H1 (cell line): ENCODE measurements around the gene RBM15. TPM values are rescaled to one million over a fixed set of nuclear protein-coding genes. Genes with fewer than 3 reads are reported as not detected.

Experiments used
- CTCF ChIA-PET: fragments of 300-600 bp; sonication (Branson Sonifier 250); formaldehyde crosslinking; loops from one replicate; lab custom pipeline; 2021; ENCODE audit not compliant: partially characterized antibody; lab: Charles Lee
- POLR2A ChIA-PET: fragments of 300-600 bp; sonication (Branson Sonifier 250); formaldehyde crosslinking; loops from one replicate; lab custom pipeline; 2021; ENCODE audit warnings: inconsistent platforms; ENCODE audit not compliant: partially characterized antibody; lab: Charles Lee
- DNase-seq, 2 experiments: peaks; one replicate each; pipeline versions ENCODE4 v3.0.0 to v3.0.0-alpha.2; 2010 to 2022; ENCODE audit warnings: low spot score in 2 of 2, low read depth in 1 of 2, mixed read lengths in 1 of 2
- FAIRE-seq: peaks from 2 replicates; lab custom pipeline; 2011; peaks lifted over from hg19 to GRCh38; lab: Jason Lieb, UNC
- H2AFZ ChIP-seq: 2 replicates; pipeline ENCODE4 v1.8.1; 2012; ENCODE audit warnings: low read length, inconsistent platforms
- H2AK5ac ChIP-seq: 2 replicates; pipeline ENCODE4 v1.6.1; 2013; ENCODE audit warnings: low read depth, low read length
- H2BK120ac ChIP-seq: replicated peaks from 2 replicates; pipeline ENCODE3; 2013; ENCODE audit warnings: low read depth, low read length, inconsistent platforms
- H2BK12ac ChIP-seq: 2 replicates; pipeline ENCODE4 v1.6.1; 2013; ENCODE audit warnings: low read depth, low read length
- H2BK15ac ChIP-seq: 2 replicates; pipeline ENCODE4 v1.6.1; 2013; ENCODE audit warnings: low read length
- H2BK20ac ChIP-seq: 2 replicates; pipeline ENCODE4 v1.6.1; 2013; ENCODE audit warnings: low read length
- H2BK5ac ChIP-seq: 2 replicates; pipeline ENCODE4 v1.6.1; 2013; ENCODE audit warnings: low read depth, low read length
- H3K14ac ChIP-seq: 2 replicates; pipeline ENCODE4 v1.6.1; 2013; ENCODE audit warnings: inconsistent platforms; ENCODE audit not compliant: insufficient read length
- H3K18ac ChIP-seq: 2 replicates; pipeline ENCODE4 v1.6.1; 2013; ENCODE audit warnings: low read length; ENCODE audit errors: extremely low read depth
- H3K23ac ChIP-seq: 2 replicates; pipeline ENCODE4 v1.6.1; 2013; ENCODE audit warnings: inconsistent platforms; ENCODE audit not compliant: insufficient read length
- H3K23me2 ChIP-seq: 2 replicates; pipeline ENCODE4 v1.6.1; 2013; ENCODE audit warnings: low read depth, low read length
- H3K27ac ChIP-seq: 2 replicates; pipeline ENCODE4 v1.6.1; 2011; ENCODE audit warnings: low read depth, low read length, inconsistent platforms
- H3K27me3 ChIP-seq, 4 experiments: replicated peaks in 1 of 4; 1 replicate in 1 of 4; 2 replicates in 3 of 4; pipeline versions ENCODE4 v1.6.1 to v1.8.1; 2011 to 2013; ENCODE audit warnings: low read length in 3 of 4, mild to moderate bottlenecking in 3 of 4, inconsistent platforms in 2 of 4, mixed read lengths in 2 of 4, moderate library complexity in 1 of 4; ENCODE audit not compliant: control insufficient read depth in 3 of 4, insufficient read depth in 3 of 4; ENCODE audit errors: extremely low read depth in 1 of 4
- H3K36me3 ChIP-seq, 4 experiments: 2 replicates each; pipeline versions ENCODE4 v1.6.1 to v1.8.1; 2011 to 2013; ENCODE audit warnings: mild to moderate bottlenecking in 4 of 4, low read length in 3 of 4, moderate library complexity in 2 of 4, control low read depth in 1 of 4, inconsistent platforms in 1 of 4; ENCODE audit not compliant: insufficient read depth in 4 of 4, control insufficient read depth in 2 of 4
- H3K4ac ChIP-seq: replicated peaks from 2 replicates; pipeline ENCODE3; 2013; ENCODE audit warnings: low read length, low read depth, mixed read lengths, inconsistent platforms; ENCODE audit not compliant: insufficient read length
- H3K4me1 ChIP-seq, 4 experiments: replicated peaks in 1 of 4; 1 replicate in 1 of 4; 2 replicates in 3 of 4; pipeline versions ENCODE4 v1.6.1 to v1.8.1; 2011 to 2013; ENCODE audit warnings: low read length in 3 of 4, inconsistent platforms in 2 of 4, mixed read lengths in 1 of 4; ENCODE audit not compliant: insufficient read depth in 4 of 4, control insufficient read depth in 3 of 4
- H3K4me2 ChIP-seq, 2 experiments: 2 replicates each; pipeline versions ENCODE4 v1.6.1 to v1.8.1; 2011 to 2013; ENCODE audit warnings: low read depth in 2 of 2, low read length in 2 of 2, control low read depth in 1 of 2, inconsistent platforms in 1 of 2, mild to moderate bottlenecking in 1 of 2; ENCODE audit not compliant: insufficient read depth in 1 of 2
- H3K4me3 ChIP-seq, 4 experiments: fragments of 200-600, 300-600 bp in 1 of 4; sonication (generic), shearing (Covaris generic), sonication (Bioruptor Twin) in 1 of 4; 2 replicates each; pipeline versions ENCODE4 v1.5.1 to v1.8.1; 2011 to 2016; ENCODE audit warnings: low read length in 4 of 4, low read depth in 3 of 4, control low read depth in 2 of 4, inconsistent platforms in 2 of 4, mild to moderate bottlenecking in 2 of 4, mixed read lengths in 1 of 4, moderate library complexity in 1 of 4; ENCODE audit not compliant: insufficient read depth in 2 of 4; ENCODE audit errors: extremely low read depth in 1 of 4
- H3K56ac ChIP-seq: replicated peaks from 2 replicates; pipeline ENCODE3; 2013; ENCODE audit warnings: low read depth, mild to moderate bottlenecking, mixed read lengths, low read length, inconsistent platforms; ENCODE audit not compliant: insufficient read length
- H3K79me1 ChIP-seq: 2 replicates; pipeline ENCODE4 v1.6.1; 2013; ENCODE audit warnings: low read depth, low read length, control low read depth
- H3K79me2 ChIP-seq, 2 experiments: 2 replicates each; pipeline versions ENCODE4 v1.6.1 to v1.8.1; 2012 to 2013; ENCODE audit warnings: low read length in 2 of 2, mild to moderate bottlenecking in 2 of 2, inconsistent platforms in 1 of 2; ENCODE audit not compliant: insufficient read depth in 2 of 2, control insufficient read depth in 1 of 2
- H3K9ac ChIP-seq, 4 experiments: replicated peaks in 1 of 4; 1 replicate in 1 of 4; 2 replicates in 3 of 4; pipeline versions ENCODE4 v1.6.1 to v1.8.1; 2011 to 2013; ENCODE audit warnings: low read depth in 3 of 4, low read length in 3 of 4, control low read depth in 2 of 4, mild to moderate bottlenecking in 2 of 4, moderate library complexity in 2 of 4, inconsistent platforms in 1 of 4; ENCODE audit errors: extremely low read depth in 1 of 4
- H3K9me3 ChIP-seq, 2 experiments: 2 replicates each; pipeline versions ENCODE4 v1.6.1 to v1.8.1; 2012 to 2013; ENCODE audit warnings: mild to moderate bottlenecking in 2 of 2, moderate library complexity in 2 of 2, control low read depth in 1 of 2, inconsistent platforms in 1 of 2, low read depth in 1 of 2, low read length in 1 of 2, mixed read lengths in 1 of 2; ENCODE audit not compliant: insufficient read depth in 2 of 2
- H4K20me1 ChIP-seq, 2 experiments: replicated peaks in 1 of 2; 2 replicates each; pipeline versions ENCODE3 to v1.8.1; 2011 to 2013; ENCODE audit warnings: inconsistent platforms in 2 of 2, low read length in 2 of 2, mild to moderate bottlenecking in 1 of 2; ENCODE audit not compliant: insufficient read depth in 2 of 2, control insufficient read depth in 1 of 2
- H4K5ac ChIP-seq: 2 replicates; pipeline ENCODE4 v1.6.1; 2013; ENCODE audit warnings: low read length, low read depth, mixed read lengths, inconsistent platforms; ENCODE audit not compliant: insufficient read length
- H4K8ac ChIP-seq: 2 replicates; pipeline ENCODE4 v1.8.0; 2013; ENCODE audit warnings: mild to moderate bottlenecking, moderate library complexity, low read length, inconsistent platforms; ENCODE audit not compliant: insufficient read depth; ENCODE audit errors: extremely low read depth
- H4K91ac ChIP-seq: replicated peaks from 2 replicates; pipeline ENCODE3; 2013; ENCODE audit warnings: low read length, mixed read lengths, inconsistent platforms; ENCODE audit not compliant: insufficient read length
- ASH2L ChIP-seq: fragments of 200-600, 300-600 bp; sonication (generic); IDR thresholded peaks from one replicate; pipeline ENCODE4 v1.7.1; 2017; ENCODE audit warnings: low read length
- BCL11A ChIP-seq, 2 experiments: IDR thresholded peaks; one replicate each; pipeline ENCODE4 v1.6.1; 2011; ENCODE audit warnings: low read depth in 2 of 2, low read length in 2 of 2, mild to moderate bottlenecking in 2 of 2
- EGR1 ChIP-seq: IDR thresholded peaks from 2 replicates; pipeline ENCODE4 v1.6.1; 2011; ENCODE audit warnings: low read depth, low read length, borderline replicate concordance
- EZH2 ChIP-seq: fragments of 200-600 bp; sonication (generic); IDR thresholded peaks from 2 replicates; pipeline ENCODE4 v1.7.1; 2012; ENCODE audit warnings: low read depth, mild to moderate bottlenecking, moderate library complexity, low read length, inconsistent platforms; ENCODE audit not compliant: severe bottlenecking
- FOSL1 ChIP-seq: IDR thresholded peaks from 2 replicates; pipeline ENCODE4 v1.6.1; 2011; ENCODE audit warnings: mild to moderate bottlenecking, low read depth, low read length, moderate library complexity; ENCODE audit not compliant: insufficient read depth
- KDM4A ChIP-seq: IDR thresholded peaks from one replicate; pipeline ENCODE4 v1.7.1; 2012; ENCODE audit warnings: low read depth, mild to moderate bottlenecking, moderate library complexity, low read length, inconsistent platforms; ENCODE audit not compliant: severe bottlenecking
- PHF8 ChIP-seq: fragments of 200-600 bp; sonication (generic); conservative IDR thresholded peaks from 2 replicates; pipeline ENCODE4 v1.7.1; 2012; ENCODE audit warnings: low read depth, mild to moderate bottlenecking, inconsistent platforms, low read length, moderate library complexity
- POLR2AphosphoS5 ChIP-seq: IDR thresholded peaks from 2 replicates; pipeline ENCODE4 v1.6.1; 2011; ENCODE audit warnings: low read depth, low read length
- SP1 ChIP-seq: IDR thresholded peaks from 2 replicates; pipeline ENCODE4 v1.6.1; 2011; ENCODE audit warnings: low read depth, low read length
- SP4 ChIP-seq: IDR thresholded peaks from 2 replicates; pipeline ENCODE4 v1.6.1; 2012; ENCODE audit warnings: low read length, inconsistent platforms
- TAF7 ChIP-seq: optimal IDR thresholded peaks from 2 replicates; pipeline ENCODE3; 2011; ENCODE audit warnings: low read depth, mild to moderate bottlenecking, inconsistent platforms, low read length, moderate library complexity, borderline replicate concordance
- TCF12 ChIP-seq: IDR thresholded peaks from 2 replicates; pipeline ENCODE4 v1.6.1; 2011; ENCODE audit warnings: low read depth, mild to moderate bottlenecking, low read length
- ZNF274 ChIP-seq: IDR thresholded peaks from 2 replicates; pipeline ENCODE4 v1.7.0; 2012; ENCODE audit warnings: low read length, borderline replicate concordance; ENCODE audit errors: extremely low read depth
- WGBS, 2 experiments: shearing (Covaris generic) in 1 of 2; methylation state at CpG; one replicate each; pipeline versions ENCODE4 v1.1.6 to v1.1.7; 2013 to 2015; ENCODE audit warnings: low lambda C conversion rate in 2 of 2, mixed read lengths in 2 of 2, inconsistent platforms in 1 of 2, low coverage in 1 of 2, missing lambda C conversion rate in 1 of 2; ENCODE audit not compliant: insufficient replicate concordance in 2 of 2, insufficient coverage in 1 of 2, insufficient read length in 1 of 2; ENCODE audit errors: extremely low coverage in 1 of 2, missing lambda C conversion rate in 1 of 2; 5-methylcytosine and 5-hydroxymethylcytosine counted together
- polyA plus RNA-seq, 7 experiments: library from polyadenylated mRNA; depleted of rRNA in 3 of 7; stranded (reverse) in 5 of 7; unstranded in 2 of 7; fragments of >200 nt in 5 of 7; fragments of 200-250 nt in 2 of 7; gene quantifications; 1 replicate in 5 of 7; 2 replicates in 1 of 7; 4 replicates in 1 of 7; pipeline versions ENCODE4 v1.2.1 to v1.2.3, GENCODE V29; 2011 to 2013; ENCODE audit warnings: missing spikeins in 2 of 7, mixed read lengths in 2 of 7
- total RNA-seq: library from RNA; stranded (reverse); fragmentation: NEBNext Ultra II Directional; extraction: Animal tissue kit (Norgen Biotek cat#: 25700); gene quantifications from 2 replicates; pipeline ENCODE4 v1.2.1, GENCODE V29; 2021

Gene RBM15
- total and polyA plus RNA-seq, 2 of the 8 experiments (the other 6 are each of a cell fraction or from before 2014, with no cell fraction given) = 13.5 to 44.9 TPM

DNA sequence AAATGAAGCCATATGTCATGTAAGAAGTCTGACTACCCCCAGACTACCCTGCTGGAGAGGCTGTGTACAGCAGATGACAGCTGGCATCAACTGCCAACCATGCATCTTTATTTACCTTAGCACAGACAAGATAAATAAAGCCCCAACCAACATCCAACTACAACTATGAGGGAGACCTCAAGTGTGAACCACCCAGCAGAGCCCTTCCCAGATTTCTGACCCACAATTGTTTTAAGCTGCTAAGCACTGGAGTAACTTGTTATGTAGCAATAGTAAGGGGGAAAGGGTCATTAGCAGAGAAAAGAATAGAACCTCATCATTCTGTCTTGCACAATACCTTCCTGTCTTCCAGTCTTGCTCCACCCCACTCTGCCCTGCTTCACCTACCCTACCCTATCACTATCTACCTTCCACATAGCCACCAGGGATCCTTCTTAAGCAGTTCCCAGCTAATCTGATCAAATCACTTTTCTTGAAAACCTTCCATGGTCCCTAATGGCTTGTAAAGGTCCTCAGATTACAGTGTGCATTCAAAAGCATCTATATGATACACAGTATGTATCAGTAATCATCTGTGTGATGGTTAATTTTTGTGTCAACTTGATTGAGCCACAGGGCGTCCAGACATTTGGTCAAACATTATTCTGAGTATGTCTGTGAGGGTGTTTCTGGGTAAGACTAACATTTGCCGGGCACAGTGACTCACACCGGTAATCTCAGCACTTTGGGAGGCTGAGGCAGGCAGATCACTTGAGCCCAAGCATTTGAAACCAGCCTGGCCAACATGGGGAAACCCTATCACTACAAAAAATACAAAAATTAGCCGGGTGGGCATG is 19.6 kb upstream of the RBM15 start:
- no peaks in the 10 kb centered on the region for H3K23me2 ChIP-seq
- H4K8ac ChIP-seq = no peak overlapping the region
- no peak for DNase-seq
- 82% methylated on average over 4 of the region's 4 CpGs; no CpG with 5 or more reads in 1 of the 2 experiments for WGBS, 2 experiments
- H2AFZ ChIP-seq = no peak overlapping the region
- no peak overlapping the region for H3K4me3 ChIP-seq
- no peak overlapping the region for H3K9ac ChIP-seq
- H4K91ac ChIP-seq = no peak overlapping the region
- no peak for TF ChIP-seq EZH2
- no peak for TF ChIP-seq POLR2AphosphoS5
- TF ChIP-seq BCL11A (IDR thresholded peaks at IDR 0.05; ENCODE audit: low read depth in 2 of 2, low read length in 2 of 2) = no peak
- TF ChIP-seq EGR1 = no peak
- no peak for TF ChIP-seq TCF12
- no peak for TF ChIP-seq SP1
- TF ChIP-seq ASH2L = no peak
- TF ChIP-seq FOSL1 = no peak
- TF ChIP-seq SP4 = no peak
- no peak for TF ChIP-seq PHF8
- no peak for TF ChIP-seq KDM4A
- no peak for TF ChIP-seq TAF7
- TF ChIP-seq ZNF274 = no peak
- TF ChIP-seq, all 59 proteins: peak for 0
- Histone ChIP-seq H3K27me3 (no peaks in the 10 kb centered on the region), H2BK15ac (no peak overlapping the region), H2AK5ac (no peak overlapping the region), H3K9me3 (no peaks in the 10 kb centered on the region), H3K36me3 (no peaks in the 10 kb centered on the region), H3K79me2 (no peaks in the 10 kb centered on the region), H3K79me1 (no peaks in the 10 kb centered on the region), H3K4ac (no peak overlapping the region), H3K56ac (no peak overlapping the region), H4K20me1 (no peaks in the 10 kb centered on the region), H3K14ac (no peak overlapping the region), H2BK5ac (no peak overlapping the region), H2BK12ac (no peak overlapping the region), H3K4me2 (no peak overlapping the region), H3K27ac (no peak overlapping the region), H3K4me1 (no peaks in the 10 kb centered on the region), H2BK20ac (no peak overlapping the region), H4K5ac (no peak overlapping the region), H2BK120ac (no peak overlapping the region), H3K18ac (no peak overlapping the region), H3K23ac (no peak overlapping the region)
- ChIA-PET POLR2A (interaction anchor here (1.3 kb wide), 1 partner anchor 18 kb away, joined by 6 read pairs; no protein-coding TSS in a partner anchor), CTCF (interaction anchor here (0.5 to 34.1 kb wide), 9 partner anchors 9 to 214 kb away, joined by 3 to 1001 read pairs (median 9); partner anchors contain the start of gene KCNC4)
- FAIRE-seq = no peak
